ENCODE results near the gene NXF3. TPM values are rescaled to one million over a fixed set of nuclear protein-coding genes. Genes with fewer than 3 reads are reported as not detected.

NXF3 gene
- total RNA-seq, 1 experiment from 2014 or later, result not detected

GRCh38 chrX:103081051-103081450 is 11.9 kb downstream of the NXF3 start:
- TF ChIP-seq GRHL2 (CRISPR knock-in tag; IDR thresholded peaks at IDR 0.05; ENCODE audit: insufficient replicate concordance, severe bottlenecking), result no peak
- no peak for TF ChIP-seq NR2C2 (CRISPR knock-in tag; IDR thresholded peaks at IDR 0.05)
- TF ChIP-seq CDX4 (CRISPR knock-in tag; IDR thresholded peaks at IDR 0.05; ENCODE audit: borderline replicate concordance), result no peak
- no peak for TF ChIP-seq SMAD4 (CRISPR knock-in tag; IDR thresholded peaks at IDR 0.05)
- Mint-ChIP-seq H3K4me1 (no peaks in the 10 kb centered on the region), H3K4me3 (no peak overlapping the region), H3K27ac (no peak overlapping the region), H3K36me3 (no peaks in the 10 kb centered on the region), H3K9me3 (no peaks in the 10 kb centered on the region), H3K27me3 (ENCODE audit: low read depth) (peaks cover 3% of the 10 kb centered on the region; the same call in 1 of the 2 replicates)
- ChIA-PET POLR2A (no interaction called here), CTCF (no interaction called here)
- no peak for DNase-seq (ENCODE audit: low spot score)
- no peak for ATAC-seq

- H3K4me1 Mint-ChIP-seq, result no peaks in the 10 kb centered on the region
- no peak overlapping the region for H3K27ac Mint-ChIP-seq
- ChIA-PET CTCF (no interaction called here), POLR2A (no interaction called here)
- no peaks in the 10 kb centered on the region for H3K9me3 Mint-ChIP-seq
- ATAC-seq (no peak), DNase-seq (ENCODE audit: low spot score) (no peak)
- TF ChIP-seq SP1 (CRISPR knock-in tag; conservative IDR thresholded peaks at IDR 0.05) (no peak), JUN (CRISPR knock-in tag; IDR thresholded peaks at IDR 0.05) (no peak), FOXP1 (CRISPR knock-in tag; IDR thresholded peaks at IDR 0.05; ENCODE audit: borderline replicate concordance) (no peak), TEAD1 (CRISPR knock-in tag; IDR thresholded peaks at IDR 0.05) (no peak), ZNF396 (CRISPR knock-in tag; IDR thresholded peaks at IDR 0.05; ENCODE audit: borderline replicate concordance) (no peak), ETV6 (CRISPR knock-in tag; IDR thresholded peaks at IDR 0.05) (no peak), CREB1 (CRISPR knock-in tag; IDR thresholded peaks at IDR 0.05) (no peak), ARID4B (CRISPR knock-in tag; IDR thresholded peaks at IDR 0.05; ENCODE audit: borderline replicate concordance) (no peak), IRF2 (CRISPR knock-in tag; IDR thresholded peaks at IDR 0.05; ENCODE audit: borderline replicate concordance, low read depth) (no peak), SMAD3 (CRISPR knock-in tag; IDR thresholded peaks at IDR 0.05; ENCODE audit: borderline replicate concordance) (no peak)
- H3K27me3 Mint-ChIP-seq (ENCODE audit: low read depth), result peaks cover 8% of the 10 kb centered on the region
- H3K4me3 Mint-ChIP-seq, result no peak overlapping the region
- H3K36me3 Mint-ChIP-seq, result no peaks in the 10 kb centered on the region
These were observed 19.5 kb downstream of the NXF3 start for GRCh38 chrX:103073467-103073866.

GRCh38 chrX:103066606-103067005 is 26.3 kb downstream of the NXF3 start:
- no peak for TF ChIP-seq NR1H2 (CRISPR knock-in tag; IDR thresholded peaks at IDR 0.05)
- no peak for TF ChIP-seq PRRX2 (CRISPR knock-in tag; IDR thresholded peaks at IDR 0.05)
- TF ChIP-seq ZNF416 (CRISPR knock-in tag; IDR thresholded peaks at IDR 0.05), result no peak
- no peak for TF ChIP-seq OVOL2 (CRISPR knock-in tag; IDR thresholded peaks at IDR 0.05; ENCODE audit: borderline replicate concordance)
- TF ChIP-seq JAZF1 (CRISPR knock-in tag; IDR thresholded peaks at IDR 0.05), result no peak
- no peak for TF ChIP-seq MXD4 (CRISPR knock-in tag; IDR thresholded peaks at IDR 0.05; ENCODE audit: borderline replicate concordance)
- TF ChIP-seq ETV6 (CRISPR knock-in tag; IDR thresholded peaks at IDR 0.05), result no peak
- TF ChIP-seq ZNF263 (CRISPR knock-in tag; IDR thresholded peaks at IDR 0.05; ENCODE audit: low read depth), result no peak
- no peak for TF ChIP-seq NFYB (CRISPR knock-in tag; conservative IDR thresholded peaks at IDR 0.05; ENCODE audit: low read depth)
- no peaks in the 10 kb centered on the region for H3K9me3 Mint-ChIP-seq
- peaks cover 4% of the 10 kb centered on the region; the same call in 1 of the 2 replicates for H3K36me3 Mint-ChIP-seq
- no peak overlapping the region for H3K27ac Mint-ChIP-seq
- no peak overlapping the region for H3K4me3 Mint-ChIP-seq
- 0 out of 2 replicates have a peak, but pooled peaks cover 2% of the 10 kb centered on the region for H3K4me1 Mint-ChIP-seq
- H3K27me3 Mint-ChIP-seq (ENCODE audit: low read depth), result peaks cover 21% of the 10 kb centered on the region
- ATAC-seq (no peak), DNase-seq (ENCODE audit: low spot score) (no peak)
- POLR2A ChIA-PET, result no interaction called here
- CTCF ChIA-PET, result no interaction called here

Measured in WTC11 (cell line).